IMR-90 (cell line): Measurements from ENCODE around the gene CDKAL1. TPM values are rescaled to one million over a fixed set of nuclear protein-coding genes. Genes with fewer than 3 reads are reported as not detected.

Source experiments
- ATAC-seq: fragments of 200-7000 bp; cut with Tn5 transposase; 2 replicates; pipeline ENCODE4 v1.9.1; 2020; ENCODE audit warnings: low read depth, mild to moderate bottlenecking, moderate library complexity
- BruUV-seq: library from RNA; stranded (reverse); fragments of 400-500 nt; replicated peaks from 2 replicates; lab custom pipeline; 2021; lab: Mats Ljungman, UMichigan
- CTCF ChIA-PET: fragments of 300-600 bp; formaldehyde crosslinking; extraction: SDS; loops from one replicate; lab custom pipeline; 2021; ENCODE audit warnings: antibody characterized with exemption; lab: Yijun Ruan, JAX
- POLR2A ChIA-PET: fragments of 300-600 bp; sonication (Branson Sonifier 250); formaldehyde crosslinking; loops from one replicate; lab custom pipeline; 2022; ENCODE audit warnings: antibody characterized with exemption; ENCODE audit not compliant: unreplicated experiment; lab: Charles Lee
- DNase-seq: peaks from one replicate; pipeline ENCODE4 v3.0.0; 2013
- H2AFZ ChIP-seq: replicated peaks from 2 replicates; pipeline ENCODE3; 2013; ENCODE audit warnings: low read length, mild to moderate bottlenecking; ENCODE audit not compliant: poor library complexity
- H2AK5ac ChIP-seq: 2 replicates; pipeline ENCODE4 v1.6.1; 2013; ENCODE audit warnings: low read depth, low read length, inconsistent platforms
- H2AK9ac ChIP-seq: replicated peaks from 2 replicates; pipeline ENCODE3; 2013; ENCODE audit warnings: mild to moderate bottlenecking, low read depth, low read length, moderate library complexity; ENCODE audit not compliant: poor library complexity
- H2BK120ac ChIP-seq: 2 replicates; pipeline ENCODE4 v1.6.1; 2013; ENCODE audit warnings: low read depth, low read length, inconsistent platforms
- H2BK15ac ChIP-seq: 3 replicates; pipeline ENCODE4 v1.6.1; 2013; ENCODE audit warnings: low read depth, low read length, inconsistent platforms
- H2BK20ac ChIP-seq: 2 replicates; pipeline ENCODE4 v1.6.1; 2013; ENCODE audit warnings: low read depth, mild to moderate bottlenecking, inconsistent platforms, low read length, moderate library complexity
- H2BK5ac ChIP-seq: 2 replicates; pipeline ENCODE4 v1.6.1; 2013; ENCODE audit warnings: mild to moderate bottlenecking, low read depth, low read length, inconsistent platforms; ENCODE audit not compliant: poor library complexity, severe bottlenecking
- H3K14ac ChIP-seq: replicated peaks from 2 replicates; pipeline ENCODE4 v1.6.1; 2013; ENCODE audit warnings: low read depth, low read length, inconsistent platforms
- H3K18ac ChIP-seq: 2 replicates; pipeline ENCODE4 v1.6.1; 2013; ENCODE audit warnings: low read depth, low read length, control low read depth
- H3K23ac ChIP-seq: 2 replicates; pipeline ENCODE4 v1.6.1; 2013; ENCODE audit warnings: low read depth, low read length, inconsistent platforms
- H3K27ac ChIP-seq: 2 replicates; pipeline ENCODE4 v1.5.1; 2013; ENCODE audit warnings: mild to moderate bottlenecking, control low read depth, low read length; ENCODE audit not compliant: insufficient read depth
- H3K27me3 ChIP-seq: 2 replicates; pipeline ENCODE4 v1.6.1; 2013; ENCODE audit warnings: low read length; ENCODE audit not compliant: control insufficient read depth, insufficient read depth
- H3K36me3 ChIP-seq: 2 replicates; pipeline ENCODE4 v1.6.1; 2013; ENCODE audit warnings: low read length, mixed read lengths; ENCODE audit not compliant: control insufficient read depth, insufficient read depth
- H3K4ac ChIP-seq: 2 replicates; pipeline ENCODE4 v1.6.1; 2013; ENCODE audit warnings: low read depth, low read length, inconsistent platforms
- H3K4me1 ChIP-seq: 2 replicates; pipeline ENCODE4 v1.6.1; 2013; ENCODE audit warnings: low read length, mixed read lengths; ENCODE audit not compliant: control insufficient read depth, insufficient read depth
- H3K4me2 ChIP-seq: 2 replicates; pipeline ENCODE4 v1.6.1; 2013; ENCODE audit warnings: low read depth, mild to moderate bottlenecking, control low read depth, low read length, moderate library complexity
- H3K4me3 ChIP-seq: 2 replicates; pipeline ENCODE4 v1.5.1; 2013; ENCODE audit warnings: low read depth, mild to moderate bottlenecking, control low read depth, low read length, moderate library complexity; ENCODE audit not compliant: insufficient read depth
- H3K56ac ChIP-seq: 2 replicates; pipeline ENCODE4 v1.6.1; 2013; ENCODE audit warnings: low read length, inconsistent platforms; ENCODE audit not compliant: insufficient read depth; ENCODE audit errors: extremely low read depth
- H3K79me1 ChIP-seq, 2 experiments: 2 replicates each; pipeline ENCODE4 v1.6.1; 2013; ENCODE audit warnings: low read length in 2 of 2, inconsistent platforms in 1 of 2, low read depth in 1 of 2
- H3K9ac ChIP-seq: 2 replicates; pipeline ENCODE4 v1.6.1; 2013; ENCODE audit warnings: low read depth, low read length, control low read depth
- H3K9me1 ChIP-seq: 2 replicates; pipeline ENCODE4 v1.6.1; 2013; ENCODE audit warnings: low read length, inconsistent platforms; ENCODE audit not compliant: insufficient read depth
- H3K9me3 ChIP-seq: 2 replicates; pipeline ENCODE4 v1.6.1; 2013; ENCODE audit warnings: low read length; ENCODE audit not compliant: control insufficient read depth, insufficient read depth
- H4K20me1 ChIP-seq: 2 replicates; pipeline ENCODE4 v1.6.1; 2013; ENCODE audit warnings: low read length, inconsistent platforms; ENCODE audit not compliant: insufficient read depth
- H4K5ac ChIP-seq: 2 replicates; pipeline ENCODE4 v1.6.1; 2013; ENCODE audit warnings: mild to moderate bottlenecking, low read depth, low read length, control low read depth
- H4K8ac ChIP-seq, 2 experiments: 2 replicates each; pipeline ENCODE4 v1.6.1; 2013; ENCODE audit warnings: low read depth in 2 of 2, low read length in 2 of 2, control low read depth in 1 of 2, inconsistent platforms in 1 of 2
- H4K91ac ChIP-seq: 2 replicates; pipeline ENCODE4 v1.6.1; 2013; ENCODE audit warnings: low read depth, low read length, inconsistent platforms; ENCODE audit not compliant: insufficient read depth
- CEBPB ChIP-seq: IDR thresholded peaks from 2 replicates; pipeline ENCODE4 v1.6.1; 2012; ENCODE audit warnings: low read depth, low read length, improper control_type of control experiment
- FOS ChIP-seq: fragments of 150-350 bp; IDR thresholded peaks from 2 replicates; pipeline ENCODE4 v1.6.1; 2016; ENCODE audit warnings: low read depth, low read length
- MAZ ChIP-seq: IDR thresholded peaks from 2 replicates; pipeline ENCODE4 v1.6.1; 2012; ENCODE audit warnings: low read depth, mild to moderate bottlenecking, low read length, improper control_type of control experiment, moderate library complexity, borderline replicate concordance
- RCOR1 ChIP-seq: IDR thresholded peaks from 2 replicates; pipeline ENCODE4 v1.6.1; 2012; ENCODE audit warnings: mild to moderate bottlenecking, low read length, improper control_type of control experiment; ENCODE audit not compliant: insufficient replicate concordance
- RFX5 ChIP-seq: IDR thresholded peaks from 2 replicates; pipeline ENCODE4 v1.8.0; 2012; ENCODE audit warnings: low read depth, mild to moderate bottlenecking, low read length, moderate library complexity
- WGBS, 2 experiments: methylation state at CpG; one replicate each; pipeline versions ENCODE4 v1.1.5 to v1.1.7; 2013; ENCODE audit warnings: missing lambda C conversion rate in 2 of 2; ENCODE audit not compliant: insufficient read length in 1 of 2; ENCODE audit errors: extremely low coverage in 2 of 2; 5-methylcytosine and 5-hydroxymethylcytosine counted together
- dilution Hi-C: fragments of 300-500 bp; cut with HindIII; formaldehyde crosslinking; loops from one replicate; pipeline ENCODE4 v1.14.3; 2018; ENCODE audit warnings: low sequenced_read_pairs; ENCODE audit not compliant: unreplicated experiment
- in situ Hi-C: fragments of 300-500 bp; cut with MboI; formaldehyde crosslinking; loops from 3 replicates; pipeline ENCODE4 v1.14.3; 2019; ENCODE audit warnings: low sequenced_read_pairs, inconsistent platforms, mixed read lengths
- intact Hi-C: fragments of 100-400 bp; cut with micrococcal nuclease; formaldehyde crosslinking; loops from 2 replicates; pipeline ENCODE4 v1.10.0; 2022
- polyA plus RNA-seq, 3 experiments: library from polyadenylated mRNA; depleted of rRNA; stranded (reverse); fragments of >200 nt; gene quantifications; 2 replicates each; pipeline ENCODE4 v1.2.3, GENCODE V29; 2012; ENCODE audit warnings: low replicate concordance in 1 of 3
- total RNA-seq: library from RNA; depleted of rRNA; stranded (reverse); fragments of >200 nt; gene quantifications from 2 replicates; pipeline ENCODE4 v1.2.3, GENCODE V29; 2012

Gene CDKAL1
- total and polyA plus RNA-seq, 2 of the 4 experiments (the other 2 are of a cell fraction), result 3.7 to 13.1 TPM

DNA sequence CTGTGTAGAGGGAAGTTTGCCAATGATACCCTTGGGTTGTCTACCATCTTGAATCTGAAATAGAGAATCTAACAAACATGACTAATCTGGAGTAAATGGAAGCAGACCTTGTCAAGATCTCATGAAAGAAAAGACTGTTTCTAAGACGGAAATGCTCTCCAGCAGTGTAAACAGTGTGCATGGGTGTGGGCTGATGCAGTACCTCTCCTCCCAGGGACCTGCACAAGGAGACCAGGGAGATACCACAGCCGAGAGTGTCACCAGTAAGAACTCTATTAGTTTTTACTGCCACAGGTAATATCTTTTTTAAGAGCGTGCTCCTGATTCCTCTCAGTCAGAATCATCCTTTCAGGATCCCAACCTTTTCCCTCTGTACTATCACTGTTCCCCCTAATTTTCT lies 546.0 kb downstream of the CDKAL1 start:
- Histone ChIP-seq H3K27me3 (no peaks in the 10 kb centered on the region), H2BK120ac (no peak overlapping the region), H3K9me1 (no peaks in the 10 kb centered on the region; the same call in 1 of the 2 replicates), H3K4me3 (no peak overlapping the region), H3K27ac (no peak overlapping the region), H4K20me1 (no peaks in the 10 kb centered on the region), H4K8ac (no peak overlapping the region), H2AFZ (no peak overlapping the region), H2AK9ac (no peak overlapping the region), H3K9ac (no peak overlapping the region), H3K9me3 (no peaks in the 10 kb centered on the region), H3K4ac (no peak overlapping the region), H2AK5ac (no peak overlapping the region), H4K91ac (no peak overlapping the region), H2BK5ac (no peak overlapping the region), H3K56ac (no peak overlapping the region), H3K14ac (no peak overlapping the region), H3K23ac (no peak overlapping the region), H3K4me2 (no peak overlapping the region), H3K18ac (no peak overlapping the region), H2BK15ac (no peak overlapping the region), H2BK20ac (no peak overlapping the region), H3K4me1 (no peaks in the 10 kb centered on the region), H3K36me3 (no peaks in the 10 kb centered on the region; the same call in 1 of the 2 replicates), H3K79me1 (no peaks in the 10 kb centered on the region), H4K5ac (no peak overlapping the region)
- CTCF ChIA-PET, result no interaction called here
- DNase-seq, result no peak
- TF ChIP-seq FOS (no peak), CEBPB (no peak), MAZ (no peak), RFX5 (no peak), RCOR1 (no peak)
- BruUV-seq, result no TSS peak
- WGBS, 2 experiments, result 92% methylated on average over 1 of the region's 3 CpGs; no CpG with 5 or more reads in 1 of the 2 experiments
- POLR2A ChIA-PET, result interaction anchor here (0.6 kb wide), 1 partner anchor 517 kb away, joined by 5 read pairs; no protein-coding TSS in a partner anchor
- intact Hi-C loops (no loop called here), dilution Hi-C loops (no loop called here), in situ Hi-C loops (no loop called here)
- no peak for ATAC-seq
